A549 (cell line): ENCODE measurements around the gene DDAH2. TPM values are rescaled to one million over a fixed set of nuclear protein-coding genes. Genes with fewer than 3 reads are reported as not detected.

Source experiments
- ATAC-seq, 2 experiments: fragments of 200-7000 bp in 1 of 2; fragments of >200 bp in 1 of 2; cut with Nextera tagmentation in 1 of 2; cut with Tn5 transposase in 1 of 2; 3 replicates each; pipeline versions ENCODE4 v1.8.0 to v1.9.1; 2018 to 2020; ENCODE audit warnings: mild to moderate bottlenecking in 1 of 2, moderate library complexity in 1 of 2
- CTCF ChIA-PET: fragments of 300-600 bp; sonication (Branson Sonifier 250); formaldehyde crosslinking; extraction: SDS; loops from one replicate; lab custom pipeline; 2021; ENCODE audit warnings: antibody characterized with exemption, inconsistent platforms; lab: Yijun Ruan, JAX
- POLR2A ChIA-PET: fragments of 350-600 bp; formaldehyde crosslinking; extraction: SDS; loops from one replicate; lab custom pipeline; 2021; ENCODE audit warnings: antibody characterized with exemption, inconsistent platforms; lab: Yijun Ruan, JAX
- DNase-seq, 2 experiments: peaks; one replicate each; pipeline versions ENCODE4 v3.0.0 to v3.0.0-alpha.2; 2011 to 2016; ENCODE audit warnings: low read depth in 1 of 2, low spot score in 1 of 2
- FAIRE-seq: peaks from 2 replicates; lab custom pipeline; 2011; peaks lifted over from hg19 to GRCh38; lab: Jason Lieb, UNC
- H3K27ac ChIP-seq, 2 experiments: fragments of >200 bp; sonication (Bioruptor Twin); formaldehyde crosslinking; 3 replicates each; pipeline ENCODE4 v1.5.1; 2016 to 2017
- H3K4me1 ChIP-seq: fragments of >200 bp; sonication (Bioruptor Twin); formaldehyde crosslinking; 3 replicates; pipeline ENCODE4 v1.6.1; 2016
- H3K4me2 ChIP-seq: fragments of >200 bp; sonication (Bioruptor Twin); formaldehyde crosslinking; 3 replicates; pipeline ENCODE4 v1.6.1; 2016
- H3K4me3 ChIP-seq: fragments of >200 bp; sonication (Bioruptor Twin); formaldehyde crosslinking; 3 replicates; pipeline ENCODE4 v1.5.1; 2016
- H3K9me3 ChIP-seq: fragments of >200 bp; sonication (Bioruptor Twin); formaldehyde crosslinking; 3 replicates; pipeline ENCODE4 v1.6.1; 2016
- BHLHE40 ChIP-seq: IDR thresholded peaks from 2 replicates; pipeline ENCODE4 v1.6.1; 2012; ENCODE audit warnings: low read depth, low read length, inconsistent platforms
- CBX8 ChIP-seq: fragments of 200-600 bp; sonication (generic); IDR thresholded peaks from 2 replicates; pipeline ENCODE4 v1.6.1; 2016
- CEBPB ChIP-seq, 2 experiments: fragments of >200 bp in 1 of 2; sonication (Bioruptor Twin) in 1 of 2; formaldehyde crosslinking in 1 of 2; IDR thresholded peaks; 2 replicates each; pipeline ENCODE4 v1.6.1; 2012 to 2016
- CHD2 ChIP-seq: fragments of 150-350 bp; IDR thresholded peaks from 2 replicates; pipeline ENCODE4 v1.6.1; 2014; ENCODE audit warnings: low read length; ENCODE audit not compliant: partially characterized antibody
- E2F6 ChIP-seq: IDR thresholded peaks from 2 replicates; pipeline ENCODE4 v1.6.1; 2012; ENCODE audit warnings: low read depth, borderline replicate concordance
- EHMT2 ChIP-seq: fragments of 200-600 bp; sonication (generic); IDR thresholded peaks from 2 replicates; pipeline ENCODE4 v1.6.1; 2016; ENCODE audit warnings: antibody characterized with exemption, low read depth, mild to moderate bottlenecking, moderate library complexity
- FOSB ChIP-seq: fragments of 250-450 bp; sonication (Bioruptor Pico); IDR thresholded peaks from 2 replicates; pipeline ENCODE4 v1.5.0; 2020; ENCODE audit warnings: mild to moderate bottlenecking, moderate library complexity
- GATA3 ChIP-seq: IDR thresholded peaks from 2 replicates; pipeline ENCODE4 v1.6.1; 2012; ENCODE audit warnings: borderline replicate concordance
- HDAC2 ChIP-seq: fragments of 200-600 bp; sonication (generic); IDR thresholded peaks from 2 replicates; pipeline ENCODE4 v1.6.1; 2016
- HES2 ChIP-seq: fragments of >200 bp; sonication (Bioruptor Twin); formaldehyde crosslinking; IDR thresholded peaks from 2 replicates; pipeline ENCODE4 v1.6.1; 2016
- HEYL ChIP-seq: fragments of 250-450 bp; sonication (Bioruptor Pico); IDR thresholded peaks from 2 replicates; pipeline ENCODE4 v1.8.0; 2021; ENCODE audit warnings: mild to moderate bottlenecking, moderate library complexity
- HOXA7 ChIP-seq: fragments of 250-450 bp; sonication (Bioruptor Pico); IDR thresholded peaks from 2 replicates; pipeline ENCODE4 v1.5.0; 2020; ENCODE audit warnings: mild to moderate bottlenecking, moderate library complexity
- HOXB13 ChIP-seq: fragments of 250-450 bp; sonication (Bioruptor Pico); IDR thresholded peaks from 2 replicates; pipeline ENCODE4 v1.5.0; 2020; ENCODE audit warnings: low read depth, mild to moderate bottlenecking, moderate library complexity
- JUN ChIP-seq, 2 experiments: fragments of >200 bp; sonication (Bioruptor Twin); formaldehyde crosslinking; IDR thresholded peaks; 2 replicates in 1 of 2; 3 replicates in 1 of 2; pipeline ENCODE4 v1.6.1; 2016 to 2017
- JUNB ChIP-seq: fragments of >200 bp; sonication (Bioruptor Twin); formaldehyde crosslinking; IDR thresholded peaks from 2 replicates; pipeline ENCODE4 v1.6.1; 2016
- KDM5A ChIP-seq: fragments of 200-600 bp; sonication (generic); IDR thresholded peaks from 2 replicates; pipeline ENCODE4 v1.6.1; 2016; ENCODE audit warnings: antibody characterized with exemption, mild to moderate bottlenecking
- MAFK ChIP-seq: fragments of 450-650 bp; IDR thresholded peaks from 2 replicates; pipeline ENCODE4 v1.6.1; 2014; ENCODE audit not compliant: partially characterized antibody
- MYC ChIP-seq: IDR thresholded peaks from 2 replicates; pipeline ENCODE4 v1.6.1; 2012; ENCODE audit warnings: mild to moderate bottlenecking, inconsistent platforms, low read length, improper control_type of control experiment, borderline replicate concordance
- RAD21 ChIP-seq, 2 experiments: fragments of >200 bp in 1 of 2; sonication (Bioruptor Twin) in 1 of 2; formaldehyde crosslinking in 1 of 2; IDR thresholded peaks in 1 of 2; conservative IDR thresholded peaks in 1 of 2; 2 replicates in 1 of 2; 3 replicates in 1 of 2; pipeline ENCODE4 v1.6.1; 2012 to 2018; ENCODE audit warnings: inconsistent platforms in 1 of 2
- RCOR1 ChIP-seq: fragments of 150-350 bp; IDR thresholded peaks from 2 replicates; pipeline ENCODE4 v1.6.1; 2014; ENCODE audit warnings: antibody characterized with exemption, low read length, low read depth
- REST ChIP-seq: fragments of 200-600 bp; sonication (generic); IDR thresholded peaks from 2 replicates; pipeline ENCODE4 v1.6.1; 2016; ENCODE audit warnings: antibody characterized with exemption, mild to moderate bottlenecking, moderate library complexity
- SMC3 ChIP-seq: fragments of >200 bp; sonication (Bioruptor Twin); formaldehyde crosslinking; IDR thresholded peaks from 3 replicates; pipeline ENCODE4 v1.6.1; 2018; ENCODE audit warnings: inconsistent platforms
- SREBF2 ChIP-seq: fragments of 450-650 bp; IDR thresholded peaks from 2 replicates; pipeline ENCODE4 v1.6.1; 2014; ENCODE audit warnings: mild to moderate bottlenecking, moderate library complexity
- TP53 ChIP-seq: fragments of 250-450 bp; sonication (Bioruptor Pico); IDR thresholded peaks from 2 replicates; pipeline ENCODE4 v1.5.0; 2021; ENCODE audit warnings: mild to moderate bottlenecking, moderate library complexity
- USF2 ChIP-seq: fragments of 450-650 bp; IDR thresholded peaks from 2 replicates; pipeline ENCODE4 v1.6.1; 2014; ENCODE audit warnings: antibody characterized with exemption
- ZC3H11A ChIP-seq: fragments of 450-650 bp; IDR thresholded peaks from 2 replicates; pipeline ENCODE4 v1.6.1; 2014; ENCODE audit warnings: antibody characterized with exemption, mild to moderate bottlenecking
- ZNF302 ChIP-seq: fragments of 250-450 bp; sonication (Bioruptor Pico); IDR thresholded peaks from 2 replicates; pipeline ENCODE4 v1.9.0; 2021; ENCODE audit warnings: inconsistent platforms, mild to moderate bottlenecking, moderate library complexity
- WGBS: methylation state at CpG from one replicate; pipeline ENCODE4 v1.1.6; 2017; ENCODE audit errors: missing lambda C conversion rate; 5-methylcytosine and 5-hydroxymethylcytosine counted together
- polyA plus RNA-seq, 4 experiments: library from polyadenylated mRNA; depleted of rRNA in 3 of 4; stranded (reverse); fragments of >200 nt; fragmentation: RNase III in 1 of 4; extraction: RNeasy Plus Mini Kit Qiagen cat#74134 plus additional on column Dnase treatment in 1 of 4; gene quantifications; 2 replicates in 3 of 4; 3 replicates in 1 of 4; pipeline ENCODE4 v1.2.3, GENCODE V29; 2011 to 2017
- TF ChIP-seq, protein P1 (sequence below): fragments of 250-450 bp; sonication (Bioruptor Pico); IDR thresholded peaks from 2 replicates; pipeline ENCODE4 v1.5.0; 2021; ENCODE audit warnings: mild to moderate bottlenecking, moderate library complexity, borderline replicate concordance

The DDAH2 gene
- polyA plus RNA-seq, 2 of the 4 experiments (the other 2 are of a cell fraction): 19.3 to 54.5 TPM

- H3K27ac ChIP-seq: no peak overlapping the region
- H3K9me3 ChIP-seq: no peaks in the 10 kb centered on the region
- ATAC-seq (no peak), FAIRE-seq (no peak), DNase-seq (no peak)
- 0 out of 3 replicates have a peak, but pooled peaks cover 3% of the 10 kb centered on the region for H3K4me1 ChIP-seq
- CTCF ChIA-PET: no interaction called here
- no peak overlapping the region for H3K4me2 ChIP-seq
- no peak for TF ChIP-seq USF2
- no peak for TF ChIP-seq JUNB
- no peak for TF ChIP-seq E2F6
- no peak for TF ChIP-seq FOSB (CRISPR knock-in tag)
- TF ChIP-seq BHLHE40: no peak
- TF ChIP-seq REST: no peak
- TF ChIP-seq ZC3H11A: no peak
- no peak for TF ChIP-seq CEBPB (IDR thresholded peaks at IDR 0.05)
- no peak for TF ChIP-seq JUN (IDR thresholded peaks at IDR 0.05)
- TF ChIP-seq, protein P1, sequence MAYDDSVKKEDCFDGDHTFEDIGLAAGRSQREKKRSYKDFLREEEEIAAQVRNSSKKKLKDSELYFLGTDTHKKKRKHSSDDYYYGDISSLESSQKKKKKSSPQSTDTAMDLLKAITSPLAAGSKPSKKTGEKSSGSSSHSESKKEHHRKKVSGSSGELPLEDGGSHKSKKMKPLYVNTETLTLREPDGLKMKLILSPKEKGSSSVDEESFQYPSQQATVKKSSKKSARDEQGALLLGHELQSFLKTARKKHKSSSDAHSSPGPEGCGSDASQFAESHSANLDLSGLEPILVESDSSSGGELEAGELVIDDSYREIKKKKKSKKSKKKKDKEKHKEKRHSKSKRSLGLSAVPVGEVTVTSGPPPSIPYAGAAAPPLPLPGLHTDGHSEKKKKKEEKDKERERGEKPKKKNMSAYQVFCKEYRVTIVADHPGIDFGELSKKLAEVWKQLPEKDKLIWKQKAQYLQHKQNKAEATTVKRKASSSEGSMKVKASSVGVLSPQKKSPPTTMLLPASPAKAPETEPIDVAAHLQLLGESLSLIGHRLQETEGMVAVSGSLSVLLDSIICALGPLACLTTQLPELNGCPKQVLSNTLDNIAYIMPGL (CRISPR knock-in tag): no peak
- TF ChIP-seq GATA3: no peak
- no peak for TF ChIP-seq MAFK
- no peak for TF ChIP-seq SMC3
- TF ChIP-seq, all 56 proteins: peak for 0
- no peak overlapping the region for H3K4me3 ChIP-seq
- POLR2A ChIA-PET: no interaction called here
- WGBS: 90% methylated on average over 3 of the region's 3 CpGs
These were observed 20.9 kb downstream of the DDAH2 start for GRCh38 chr6:31708224-31708623.

GRCh38 chr6:31707701-31708100, 21.4 kb downstream of the DDAH2 start:
- CTCF ChIA-PET: no interaction called here
- 0 out of 3 replicates have a peak, but pooled peaks cover 3% of the 10 kb centered on the region for H3K4me1 ChIP-seq
- no peak for FAIRE-seq

More at GRCh38 chr6:31707701-31708100, 21.4 kb downstream of the DDAH2 start:
- WGBS: 78% methylated on average over 9 of the region's 10 CpGs
- H3K4me2 ChIP-seq: no peak overlapping the region
- no peak overlapping the region for H3K27ac ChIP-seq
- POLR2A ChIA-PET: no interaction called here
- no peaks in the 10 kb centered on the region for H3K9me3 ChIP-seq
- no peak overlapping the region for H3K4me3 ChIP-seq
- no peak for TF ChIP-seq SREBF2
- TF ChIP-seq, protein P1 (CRISPR knock-in tag): no peak
- no peak for TF ChIP-seq HOXB13 (CRISPR knock-in tag)
- no peak for TF ChIP-seq FOSB (CRISPR knock-in tag)
- no peak for TF ChIP-seq CEBPB (IDR thresholded peaks at IDR 0.05)
- no peak for TF ChIP-seq RAD21 (conservative IDR thresholded peaks at IDR 0.05 in 1 of 2, IDR thresholded peaks at IDR 0.05 in 1 of 2)
- no peak for TF ChIP-seq E2F6
- no peak for TF ChIP-seq HES2
- TF ChIP-seq TP53 (CRISPR knock-in tag): no peak
- no peak for TF ChIP-seq MAFK
- no peak for TF ChIP-seq CBX8
- TF ChIP-seq ZNF302: no peak
- TF ChIP-seq EHMT2: no peak
- TF ChIP-seq HDAC2: no peak
- TF ChIP-seq HEYL (CRISPR knock-in tag): no peak
- TF ChIP-seq HOXA7: no peak
- no peak for TF ChIP-seq RCOR1
- no peak for TF ChIP-seq MYC
- no peak for TF ChIP-seq KDM5A
- TF ChIP-seq CHD2: no peak
- ATAC-seq (no peak), DNase-seq (no peak)
